Measurements from ENCODE around the gene MADD. TPM values are rescaled to one million over a fixed set of nuclear protein-coding genes. Genes with fewer than 3 reads are reported as not detected.

Gene MADD
- total RNA-seq, 2 experiments from 2014 or later = 54.4 to 67.3 TPM

DNA sequence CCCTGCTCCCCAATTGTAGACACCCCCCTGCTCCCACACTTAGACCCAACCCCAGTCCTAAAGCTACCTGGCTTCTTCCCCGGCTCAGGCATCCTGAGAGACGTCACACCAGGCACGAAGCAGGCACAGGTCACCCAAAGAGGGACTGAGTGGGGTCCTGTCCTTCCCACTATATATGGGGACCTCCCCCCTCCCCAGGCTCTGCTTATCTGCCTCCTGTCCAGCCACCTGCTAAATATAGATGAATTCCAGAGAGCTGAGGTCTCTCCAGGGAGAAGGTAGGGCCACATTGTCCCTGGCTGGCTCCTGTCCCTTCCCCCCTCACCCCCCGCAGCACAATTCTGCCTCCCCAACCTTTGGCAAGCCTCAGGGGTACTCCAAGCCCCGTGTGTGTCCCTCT is 82.6 kb downstream of the MADD start, which contains the start of gene MYBPC3:
TSS of gene MYBPC3 (minus strand) at position 147 of the 400 bp plus-strand sequence. CDS start at position 92, 55 bp downstream.
- no peaks in the 10 kb centered on the region for H3K36me3 Mint-ChIP-seq (ENCODE audit: low read depth)
- H3K27me3 Mint-ChIP-seq = no peaks in the 10 kb centered on the region
- H3K4me1 Mint-ChIP-seq = no peaks in the 10 kb centered on the region
- ATAC-seq (no peak), DNase-seq (no peak)
- no peak within 1 kb of the TSS for H3K27ac Mint-ChIP-seq
- intact Hi-C loops (cut with DNase I, micrococcal nuclease) = loop anchor here in 1 of 2 experiments (10.0 kb wide), 1 partner anchor 468 kb away; no protein-coding TSS in a partner anchor
- no peak within 1 kb of the TSS for H3K4me3 Mint-ChIP-seq
- H3K9me3 Mint-ChIP-seq (ENCODE audit: low read depth) = no peaks in the 10 kb centered on the region
- ChIA-PET POLR2A (no interaction called here), CTCF (interaction anchor here (1.2 to 1.5 kb wide), 2 partner anchors 21 to 52 kb away, joined by 4 to 5 read pairs; no protein-coding TSS in a partner anchor)

- ChIA-PET POLR2A (no interaction called here), CTCF (interaction anchor here (0.8 kb wide), 1 partner anchor 58 kb away, joined by 4 read pairs; no protein-coding TSS in a partner anchor)
- Mint-ChIP-seq H3K4me3 (no peak overlapping the region), H3K4me1 (peaks cover under 1% of the 10 kb centered on the region), H3K36me3 (ENCODE audit: low read depth) (no peaks in the 10 kb centered on the region), H3K27ac (no peak overlapping the region), H3K27me3 (no peaks in the 10 kb centered on the region), H3K9me3 (ENCODE audit: low read depth) (no peaks in the 10 kb centered on the region)
- DNase-seq (no peak), ATAC-seq (no peak)
- intact Hi-C loops (cut with DNase I, micrococcal nuclease) = loop anchor here in 1 of 2 experiments (2.0 to 10.0 kb wide), 2 partner anchors 177 to 469 kb away; partner anchors contain the start of gene ARFGAP2
Observed at GRCh38 chr11:47353978-47354774, 84.2 kb downstream of the MADD start.

DNA sequence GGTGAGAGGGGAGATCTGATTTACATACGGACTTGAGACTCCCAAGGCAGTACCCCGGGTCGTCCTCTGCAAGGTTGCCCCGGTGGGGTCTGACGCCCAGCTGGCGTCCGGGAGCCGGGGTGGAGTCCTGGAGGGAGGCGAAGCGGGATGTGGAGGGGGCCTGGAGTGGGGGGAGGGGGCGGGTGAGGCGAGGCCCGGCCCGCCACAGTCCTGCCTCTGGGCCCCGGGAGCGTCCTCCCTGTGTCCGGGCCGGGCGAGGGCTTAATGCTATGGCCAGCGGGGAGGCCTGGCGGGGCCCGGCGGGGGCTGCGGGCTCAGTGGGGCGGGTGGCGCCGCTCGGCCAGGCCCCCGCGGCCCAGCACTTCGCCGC is 85.0 kb downstream of the MADD start:
- H3K9me3 Mint-ChIP-seq (ENCODE audit: low read depth) = no peaks in the 10 kb centered on the region
- ChIA-PET POLR2A (interaction anchor here (0.6 kb wide), 1 partner anchor 278 kb away, joined by 4 read pairs; no protein-coding TSS in a partner anchor), CTCF (no interaction called here)
- H3K27ac Mint-ChIP-seq = no peak overlapping the region
- no peaks in the 10 kb centered on the region for H3K27me3 Mint-ChIP-seq
- no peak overlapping the region for H3K4me3 Mint-ChIP-seq
- peaks cover 8% of the 10 kb centered on the region for H3K4me1 Mint-ChIP-seq
- H3K36me3 Mint-ChIP-seq (ENCODE audit: low read depth) = no peaks in the 10 kb centered on the region
- intact Hi-C loops (cut with DNase I, micrococcal nuclease) = loop anchor here in 1 of 2 experiments (2.0 to 10.0 kb wide), 2 partner anchors 178 to 470 kb away; partner anchors contain the start of gene ARFGAP2
- no peak for DNase-seq
- no peak for ATAC-seq

- ChIA-PET POLR2A (interaction anchor here (0.6 kb wide), 1 partner anchor 279 kb away, joined by 4 read pairs; no protein-coding TSS in a partner anchor), CTCF (no interaction called here)
- Mint-ChIP-seq H3K4me1 (peaks cover 12% of the 10 kb centered on the region), H3K27ac (no peak overlapping the region), H3K36me3 (ENCODE audit: low read depth) (no peaks in the 10 kb centered on the region), H3K9me3 (ENCODE audit: low read depth) (no peaks in the 10 kb centered on the region), H3K4me3 (no peak overlapping the region), H3K27me3 (no peaks in the 10 kb centered on the region)
- DNase-seq (peak; percentile 80), ATAC-seq (peak; percentile 39)
- intact Hi-C loops (cut with DNase I, micrococcal nuclease) = loop anchor here in 1 of 2 experiments (2.0 to 10.0 kb wide), 2 partner anchors 179 to 471 kb away; partner anchors contain the start of gene ARFGAP2
Observed at GRCh38 chr11:47355283-47356128, 85.6 kb downstream of the MADD start.

DNA sequence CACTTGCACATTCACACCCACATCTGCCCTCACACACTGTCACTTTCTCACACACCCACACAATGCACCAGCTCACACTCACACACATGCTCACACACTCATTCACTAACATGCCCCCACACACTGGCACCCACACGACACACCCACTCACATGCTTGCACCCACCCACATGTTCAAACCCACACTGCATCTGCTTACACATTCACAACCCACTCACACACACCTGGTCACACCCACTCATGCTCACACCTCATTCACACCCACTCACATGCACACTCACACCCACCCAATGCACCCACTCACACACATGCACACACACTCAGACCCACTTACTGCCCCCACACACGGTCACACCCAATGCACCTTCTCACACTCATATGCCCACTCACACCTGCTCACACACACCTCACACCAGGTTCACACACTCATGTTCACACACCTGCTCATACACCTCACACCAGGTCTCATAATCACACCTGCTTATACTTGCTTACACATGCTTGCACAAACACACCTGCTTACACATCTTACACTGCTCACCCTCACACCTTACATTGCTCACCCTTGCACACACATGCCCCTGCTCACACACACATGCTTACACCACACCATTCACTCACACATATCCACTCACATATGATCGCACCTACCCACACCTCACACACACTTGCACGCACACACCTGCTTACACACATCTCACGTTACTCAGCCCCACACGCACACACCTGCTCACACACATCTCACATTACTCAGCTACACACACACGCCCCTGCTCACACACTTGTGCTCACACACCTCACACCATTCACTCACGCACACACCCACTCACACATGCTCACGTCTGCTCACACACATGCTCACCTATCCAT is 86.4 kb downstream of the MADD start:
- H3K9me3 Mint-ChIP-seq (ENCODE audit: low read depth) = no peaks in the 10 kb centered on the region
- no peak overlapping the region for H3K27ac Mint-ChIP-seq
- POLR2A ChIA-PET = no interaction called here
- CTCF ChIA-PET = no interaction called here
- H3K36me3 Mint-ChIP-seq (ENCODE audit: low read depth) = no peaks in the 10 kb centered on the region
- peaks cover 17% of the 10 kb centered on the region for H3K4me1 Mint-ChIP-seq
- DNase-seq (no peak), ATAC-seq (no peak)
- H3K27me3 Mint-ChIP-seq = no peaks in the 10 kb centered on the region
- no peak overlapping the region for H3K4me3 Mint-ChIP-seq
- intact Hi-C loops (cut with DNase I, micrococcal nuclease) = loop anchor here in 1 of 2 experiments (10.0 kb wide), 1 partner anchor 472 kb away; no protein-coding TSS in a partner anchor

GRCh38 chr11:47356998-47357329 is 87.0 kb downstream of the MADD start:
- CTCF ChIA-PET = no interaction called here
- H3K4me1 Mint-ChIP-seq = peaks cover 18% of the 10 kb centered on the region
- no peaks in the 10 kb centered on the region for H3K36me3 Mint-ChIP-seq (ENCODE audit: low read depth)
- intact Hi-C loops (cut with DNase I, micrococcal nuclease) = loop anchor here in 1 of 2 experiments (10.0 kb wide), 1 partner anchor 472 kb away; no protein-coding TSS in a partner anchor
- DNase-seq (no peak), ATAC-seq (no peak)
- POLR2A ChIA-PET = no interaction called here
- H3K4me3 Mint-ChIP-seq = no peak overlapping the region
- no peaks in the 10 kb centered on the region for H3K27me3 Mint-ChIP-seq
- no peak overlapping the region for H3K27ac Mint-ChIP-seq
- no peaks in the 10 kb centered on the region for H3K9me3 Mint-ChIP-seq (ENCODE audit: low read depth)

- DNase-seq (no peak), ATAC-seq (no peak)
- no peak overlapping the region for H3K27ac Mint-ChIP-seq
- H3K27me3 Mint-ChIP-seq = no peaks in the 10 kb centered on the region
- no peak overlapping the region for H3K4me3 Mint-ChIP-seq
- H3K9me3 Mint-ChIP-seq (ENCODE audit: low read depth) = no peaks in the 10 kb centered on the region
- no peaks in the 10 kb centered on the region for H3K36me3 Mint-ChIP-seq (ENCODE audit: low read depth)
- H3K4me1 Mint-ChIP-seq = peaks cover 18% of the 10 kb centered on the region
- POLR2A ChIA-PET = no interaction called here
- CTCF ChIA-PET = no interaction called here
- intact Hi-C loops (cut with DNase I, micrococcal nuclease) = loop anchor here in 1 of 2 experiments (10.0 kb wide), 1 partner anchor 473 kb away; no protein-coding TSS in a partner anchor
Observed at GRCh38 chr11:47357985-47358730, 88.2 kb downstream of the MADD start.

DNA sequence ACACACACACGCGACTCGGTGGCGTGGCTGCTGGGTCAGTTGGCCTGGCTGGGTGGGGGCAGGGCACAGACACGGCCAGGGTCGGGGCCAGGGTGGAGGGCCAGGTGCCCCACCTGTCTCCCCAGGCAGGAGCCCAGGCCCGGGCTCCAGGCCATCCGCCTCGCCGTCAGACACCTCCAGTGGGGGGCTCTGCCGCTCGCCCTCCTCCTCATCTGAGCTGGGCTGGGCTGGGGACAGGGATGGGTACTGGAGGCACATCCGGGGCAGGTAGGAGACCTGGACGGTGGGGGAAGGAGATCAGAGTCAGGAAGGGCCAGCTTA is 88.8 kb downstream of the MADD start:
- H3K9me3 Mint-ChIP-seq (ENCODE audit: low read depth) = no peaks in the 10 kb centered on the region
- no peak overlapping the region for H3K4me3 Mint-ChIP-seq
- no peak overlapping the region for H3K27ac Mint-ChIP-seq
- DNase-seq (no peak), ATAC-seq (no peak)
- POLR2A ChIA-PET = no interaction called here
- H3K27me3 Mint-ChIP-seq = no peaks in the 10 kb centered on the region
- CTCF ChIA-PET = interaction anchor here (1.0 kb wide), 1 partner anchor 96 kb away, joined by 3 read pairs; no protein-coding TSS in a partner anchor
- peaks cover 18% of the 10 kb centered on the region for H3K4me1 Mint-ChIP-seq
- intact Hi-C loops (cut with DNase I, micrococcal nuclease) = loop anchor here in 1 of 2 experiments (10.0 kb wide), 1 partner anchor 474 kb away; no protein-coding TSS in a partner anchor
- no peaks in the 10 kb centered on the region for H3K36me3 Mint-ChIP-seq (ENCODE audit: low read depth)

DNA sequence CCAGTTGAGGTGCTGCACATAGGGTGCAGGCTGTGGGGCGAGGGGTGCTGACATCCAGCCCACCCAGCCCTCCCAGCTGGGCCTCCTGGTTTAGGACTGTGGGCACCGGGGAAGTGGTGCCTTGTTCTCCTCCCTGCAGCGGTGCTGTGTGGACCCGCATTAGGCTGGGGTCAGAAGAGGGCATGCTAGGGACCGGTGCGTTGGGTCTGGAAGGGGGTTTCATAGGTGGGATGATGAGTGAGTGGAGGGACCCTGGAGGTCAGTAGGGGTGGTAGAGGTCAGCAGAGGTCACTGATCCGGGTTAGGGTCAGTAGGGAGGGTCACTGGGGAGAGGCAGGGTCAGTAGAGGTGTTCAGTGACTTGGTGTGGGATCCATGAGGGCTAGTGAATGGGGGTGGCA is 89.2 kb downstream of the MADD start:
- POLR2A ChIA-PET = no interaction called here
- ATAC-seq = no peak
- Mint-ChIP-seq H3K27me3 (no peaks in the 10 kb centered on the region), H3K4me1 (peaks cover 18% of the 10 kb centered on the region), H3K36me3 (ENCODE audit: low read depth) (no peaks in the 10 kb centered on the region), H3K4me3 (no peak overlapping the region), H3K9me3 (ENCODE audit: low read depth) (no peaks in the 10 kb centered on the region), H3K27ac (no peak overlapping the region)
- no peak for DNase-seq
- intact Hi-C loops (cut with DNase I, micrococcal nuclease) = loop anchor here in 1 of 2 experiments (10.0 kb wide), 1 partner anchor 474 kb away; no protein-coding TSS in a partner anchor
- CTCF ChIA-PET = interaction anchor here (0.8 to 2.4 kb wide), 5 partner anchors 11 to 96 kb away, joined by 3 to 14 read pairs (median 4); no protein-coding TSS in a partner anchor

- H3K36me3 Mint-ChIP-seq (ENCODE audit: low read depth) = no peaks in the 10 kb centered on the region
- DNase-seq (peak; percentile 34), ATAC-seq (peak; percentile 31)
- H3K27ac Mint-ChIP-seq = no peak overlapping the region
- no peaks in the 10 kb centered on the region for H3K9me3 Mint-ChIP-seq (ENCODE audit: low read depth)
- intact Hi-C loops (cut with DNase I, micrococcal nuclease) = loop anchor here in 1 of 2 experiments (10.0 kb wide), 1 partner anchor 475 kb away; no protein-coding TSS in a partner anchor
- H3K27me3 Mint-ChIP-seq = no peaks in the 10 kb centered on the region
- H3K4me3 Mint-ChIP-seq = no peak overlapping the region
- ChIA-PET CTCF (interaction anchor here (0.6 to 2.4 kb wide), 6 partner anchors 11 to 858 kb away, joined by 3 to 14 read pairs (median 4); no protein-coding TSS in a partner anchor), POLR2A (no interaction called here)
- peaks cover 18% of the 10 kb centered on the region for H3K4me1 Mint-ChIP-seq
Observed at GRCh38 chr11:47359586-47359985, 89.7 kb downstream of the MADD start.

Data from activated CD4-positive, alpha-beta T cell treated with anti-CD3 and anti-CD28 coated beads for 36 hours (primary cell).